Brain microvascular endothelial cell (primary cell): Measurements from ENCODE around the gene APOBEC4.
"Not testable (repeated sequence)": the region's sequence is repeated elsewhere in the genome, so short reads cannot be mapped to it uniquely, and the experiment has no call there.

Experiments
- DNase-seq: peaks from one replicate; pipeline ENCODE4 v3.0.0-alpha.2; 2020
- H3K27ac ChIP-seq: fragments of 250-450 bp; sonication (Bioruptor Pico); 2 replicates; pipeline ENCODE4 v1.5.1; 2020; ENCODE audit warnings: mild to moderate bottlenecking, moderate library complexity
- H3K27me3 ChIP-seq: fragments of 250-450 bp; sonication (Bioruptor Pico); replicated peaks from 2 replicates; pipeline ENCODE4 v1.5.1; 2020; ENCODE audit warnings: mild to moderate bottlenecking
- H3K36me3 ChIP-seq: fragments of 250-450 bp; sonication (Bioruptor Pico); replicated peaks from 2 replicates; pipeline ENCODE4 v1.5.1; 2020; ENCODE audit warnings: mild to moderate bottlenecking
- H3K4me3 ChIP-seq: 2 replicates; pipeline ENCODE4 v1.5.1; 2011; ENCODE audit warnings: low read depth, mild to moderate bottlenecking, control low read depth, low read length, moderate library complexity
- in situ Hi-C: cut with HindIII; loops from 2 replicates; pipeline ENCODE4 v1.10.0; 2017; ENCODE audit warnings: low sequenced_read_pairs, low pct_ligation_motif_present
- TF ChIP-seq, protein P1 (sequence below): IDR thresholded peaks from 2 replicates; pipeline ENCODE4 v1.5.1; 2011; ENCODE audit warnings: low read depth, mild to moderate bottlenecking, moderate library complexity, low read length, control low read depth, inconsistent platforms; ENCODE audit errors: missing control alignments

Gene APOBEC4

DNA sequence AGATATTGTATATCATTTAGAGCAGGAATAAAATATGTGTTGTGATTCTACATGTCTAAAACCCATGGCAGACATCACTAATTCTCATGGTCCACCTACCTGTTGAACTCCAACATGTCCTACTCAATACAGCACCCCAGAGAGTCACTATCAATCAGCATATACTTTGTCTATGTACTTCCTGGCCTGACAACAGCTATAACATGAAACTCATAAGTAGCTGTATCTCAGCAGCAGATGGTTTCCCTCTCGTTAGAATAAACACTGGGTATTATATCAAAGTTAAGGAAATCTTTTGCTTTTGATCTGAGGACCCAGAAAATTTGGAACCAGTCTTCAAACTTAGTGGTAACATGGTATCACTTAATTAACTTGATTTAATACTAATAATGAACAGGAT, 33.3 kb downstream of the APOBEC4 start:
- in situ Hi-C loops = no loop called here
- DNase-seq = no peak
- H3K4me3 ChIP-seq = no peak overlapping the region
- no peaks in the 10 kb centered on the region for H3K27me3 ChIP-seq
- H3K27ac ChIP-seq = no peak overlapping the region
- TF ChIP-seq, protein P1, sequence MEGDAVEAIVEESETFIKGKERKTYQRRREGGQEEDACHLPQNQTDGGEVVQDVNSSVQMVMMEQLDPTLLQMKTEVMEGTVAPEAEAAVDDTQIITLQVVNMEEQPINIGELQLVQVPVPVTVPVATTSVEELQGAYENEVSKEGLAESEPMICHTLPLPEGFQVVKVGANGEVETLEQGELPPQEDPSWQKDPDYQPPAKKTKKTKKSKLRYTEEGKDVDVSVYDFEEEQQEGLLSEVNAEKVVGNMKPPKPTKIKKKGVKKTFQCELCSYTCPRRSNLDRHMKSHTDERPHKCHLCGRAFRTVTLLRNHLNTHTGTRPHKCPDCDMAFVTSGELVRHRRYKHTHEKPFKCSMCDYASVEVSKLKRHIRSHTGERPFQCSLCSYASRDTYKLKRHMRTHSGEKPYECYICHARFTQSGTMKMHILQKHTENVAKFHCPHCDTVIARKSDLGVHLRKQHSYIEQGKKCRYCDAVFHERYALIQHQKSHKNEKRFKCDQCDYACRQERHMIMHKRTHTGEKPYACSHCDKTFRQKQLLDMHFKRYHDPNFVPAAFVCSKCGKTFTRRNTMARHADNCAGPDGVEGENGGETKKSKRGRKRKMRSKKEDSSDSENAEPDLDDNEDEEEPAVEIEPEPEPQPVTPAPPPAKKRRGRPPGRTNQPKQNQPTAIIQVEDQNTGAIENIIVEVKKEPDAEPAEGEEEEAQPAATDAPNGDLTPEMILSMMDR = no peak
- H3K36me3 ChIP-seq = peaks cover 8% of the 10 kb centered on the region

DNA sequence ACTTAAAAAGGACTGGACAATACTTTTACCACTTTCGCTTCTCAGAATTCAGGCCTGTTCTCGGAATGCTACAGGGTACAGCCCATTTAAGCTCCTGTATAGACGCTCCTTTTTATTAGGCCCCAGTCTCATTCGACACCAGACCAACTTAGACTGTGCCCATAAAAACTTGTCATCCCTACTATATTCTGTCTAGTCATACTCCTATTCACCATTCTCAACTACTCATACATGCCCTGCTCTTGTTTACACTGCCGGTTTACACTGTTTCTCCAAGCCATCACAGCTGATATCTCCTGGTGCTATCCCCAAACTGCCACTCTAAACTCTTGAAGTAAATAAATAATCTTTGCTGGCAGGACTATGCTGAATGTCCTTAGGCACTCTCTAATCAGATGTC, 34.9 kb downstream of the APOBEC4 start:
- H3K36me3 ChIP-seq, DNase-seq, H3K27me3 ChIP-seq, in situ Hi-C loops, H3K4me3 ChIP-seq, H3K27ac ChIP-seq: not testable (repeated sequence)

GRCh38 chr1:183612975-183613374, 40.1 kb downstream of the APOBEC4 start:
- H3K36me3 ChIP-seq, in situ Hi-C loops, DNase-seq, H3K4me3 ChIP-seq, H3K27me3 ChIP-seq, H3K27ac ChIP-seq: not testable (repeated sequence)

DNA sequence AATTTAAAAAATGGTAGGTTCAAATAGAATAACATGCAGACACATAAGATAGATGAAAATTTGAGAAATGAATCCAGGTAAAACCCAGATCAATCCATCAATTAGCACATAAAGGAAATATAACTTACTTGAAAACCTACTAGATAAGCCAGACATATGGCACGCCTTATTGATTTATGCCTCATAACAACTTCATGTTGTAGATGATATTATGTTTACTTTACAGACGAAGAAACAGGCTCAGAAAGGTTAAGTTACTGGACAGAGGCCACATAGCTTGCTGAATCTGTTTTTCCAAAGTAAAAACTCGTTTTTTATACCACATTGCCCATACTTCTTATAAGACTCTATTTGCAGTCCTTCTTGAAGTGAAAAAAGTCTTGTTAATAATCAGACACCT, 40.7 kb downstream of the APOBEC4 start:
- TF ChIP-seq, protein P1 = no peak
- no peaks in the 10 kb centered on the region for H3K36me3 ChIP-seq
- DNase-seq = no peak
- H3K27me3 ChIP-seq = no peaks in the 10 kb centered on the region
- in situ Hi-C loops = no loop called here
- no peak overlapping the region for H3K27ac ChIP-seq
- H3K4me3 ChIP-seq = no peak overlapping the region

GRCh38 chr1:183611021-183611420, 42.1 kb downstream of the APOBEC4 start:
- H3K4me3 ChIP-seq = no peak overlapping the region
- in situ Hi-C loops = no loop called here
- no peaks in the 10 kb centered on the region for H3K27me3 ChIP-seq
- DNase-seq = no peak
- TF ChIP-seq, protein P1 = no peak
- H3K36me3 ChIP-seq = no peaks in the 10 kb centered on the region
- no peak overlapping the region for H3K27ac ChIP-seq

- Histone ChIP-seq H3K27ac (peak overlapping the region; percentile 75), H3K4me3 (no peak overlapping the region), H3K27me3 (no peaks in the 10 kb centered on the region), H3K36me3 (no peaks in the 10 kb centered on the region)
- in situ Hi-C loops = no loop called here
- TF ChIP-seq, protein P1 = no peak
- DNase-seq = no peak
These were observed 43.2 kb downstream of the APOBEC4 start for GRCh38 chr1:183609759-183610452.

DNA sequence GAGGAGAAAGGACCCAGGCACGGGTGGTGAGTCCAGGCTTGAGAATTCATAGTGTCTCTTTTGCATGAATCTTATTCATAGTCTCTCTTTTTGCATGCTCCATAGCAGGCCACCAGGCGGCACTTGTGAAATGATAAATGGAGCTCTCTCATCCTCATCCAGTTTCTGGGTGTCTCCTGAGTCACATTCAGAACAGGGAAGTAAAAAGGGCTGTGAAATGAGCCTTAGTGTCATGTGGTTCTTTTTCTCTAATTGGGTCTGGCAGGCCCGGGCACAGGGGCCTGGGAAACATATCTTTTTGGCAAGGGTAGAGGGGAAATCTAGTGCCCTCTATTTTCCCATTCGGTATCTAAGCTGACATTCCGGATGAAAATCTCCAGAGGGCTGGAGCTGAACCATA, 43.8 kb downstream of the APOBEC4 start:
- Histone ChIP-seq H3K27me3 (no peaks in the 10 kb centered on the region), H3K36me3 (no peaks in the 10 kb centered on the region), H3K27ac (peak overlapping the region; percentile 75), H3K4me3 (no peak overlapping the region)
- in situ Hi-C loops = no loop called here
- peak; percentile 81 for DNase-seq
- TF ChIP-seq, protein P1 = peak; percentile 74
